Urothelium cell line (cell line): ENCODE data around the gene TNRC6B.

Experiments
- DNase-seq: peaks from one replicate; pipeline ENCODE4 v3.0.0; 2011; ENCODE audit warnings: low spot score, mixed read lengths
- FAIRE-seq: peaks from 2 replicates; lab custom pipeline; 2011; peaks lifted over from hg19 to GRCh38; lab: Jason Lieb, UNC

Gene TNRC6B

DNA sequence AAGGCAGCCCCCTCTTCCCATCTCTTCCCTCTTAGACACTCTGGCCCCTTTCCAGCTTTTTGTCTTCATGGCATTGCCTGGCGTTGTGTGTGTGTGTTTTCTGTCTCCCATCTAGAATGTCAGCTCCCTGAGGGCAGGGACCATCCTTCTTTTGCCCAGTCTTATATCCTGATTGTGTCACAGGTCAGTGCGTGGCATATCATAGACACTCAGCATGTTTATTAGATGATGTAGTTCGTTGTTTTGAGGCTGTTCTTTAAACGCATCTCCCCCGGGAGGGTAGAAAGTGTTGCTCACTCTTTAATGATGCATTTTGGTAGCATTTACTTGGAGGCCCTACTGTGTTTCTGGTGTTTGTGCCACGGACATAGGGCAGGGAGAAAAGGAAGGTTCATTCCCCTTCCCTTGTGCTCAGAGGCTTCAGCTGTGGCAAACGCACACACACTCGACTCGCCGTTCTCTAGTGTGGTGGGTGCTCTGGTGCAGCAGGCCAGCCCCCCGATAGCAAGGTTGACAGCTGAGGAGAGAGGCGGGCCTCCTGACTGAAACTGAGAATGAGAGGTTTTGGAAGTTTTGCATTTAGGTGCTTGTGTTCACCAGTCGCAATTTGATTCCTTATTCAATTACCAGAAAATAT, 60.2 kb downstream of the TNRC6B start:
- no peak for FAIRE-seq

GRCh38 chr22:40238425-40239344, 61.0 kb downstream of the TNRC6B start:
- peak; percentile 80 for DNase-seq
- no peak for FAIRE-seq

More for the DNA sequence above, 60.2 kb downstream of the TNRC6B start:
- no peak for DNase-seq

DNA sequence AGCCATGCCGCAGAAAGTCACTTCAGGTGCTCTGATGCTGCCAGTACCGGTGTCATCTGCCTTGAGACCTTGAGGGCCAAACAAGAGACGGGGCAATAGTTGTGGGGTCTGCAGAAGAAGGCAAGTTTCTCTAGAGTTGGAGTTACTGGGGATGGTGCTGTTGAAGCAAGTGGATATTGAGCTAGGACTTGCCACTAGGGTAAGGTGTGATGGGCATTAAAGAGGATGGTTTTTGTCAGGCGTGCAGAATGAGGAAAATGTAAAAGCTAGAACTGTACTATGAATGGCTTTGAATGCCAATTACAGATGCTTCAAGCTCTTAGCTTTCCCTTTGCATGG, 61.6 kb downstream of the TNRC6B start:
- no peak for DNase-seq
- FAIRE-seq, result no peak

DNA sequence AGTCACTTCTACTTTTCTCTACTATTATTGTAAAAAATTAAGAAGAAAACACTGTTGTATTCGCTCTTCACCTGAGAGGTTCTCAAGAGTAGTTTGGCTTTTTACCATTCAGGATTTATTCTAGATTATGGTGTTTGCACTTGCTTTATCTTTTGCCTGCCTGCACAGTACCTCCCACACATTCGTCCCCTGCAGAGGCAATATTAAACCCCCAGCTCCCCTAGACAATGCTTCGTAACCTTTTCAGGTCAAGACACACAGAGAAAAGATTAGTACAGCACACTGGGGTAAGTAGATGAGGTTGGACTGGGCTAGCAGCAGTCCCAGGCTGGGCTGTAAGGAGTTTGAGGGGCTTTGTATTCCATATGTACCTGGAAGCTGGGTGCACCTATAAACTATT, 62.4 kb downstream of the TNRC6B start:
- DNase-seq (no peak), FAIRE-seq (no peak)

DNA sequence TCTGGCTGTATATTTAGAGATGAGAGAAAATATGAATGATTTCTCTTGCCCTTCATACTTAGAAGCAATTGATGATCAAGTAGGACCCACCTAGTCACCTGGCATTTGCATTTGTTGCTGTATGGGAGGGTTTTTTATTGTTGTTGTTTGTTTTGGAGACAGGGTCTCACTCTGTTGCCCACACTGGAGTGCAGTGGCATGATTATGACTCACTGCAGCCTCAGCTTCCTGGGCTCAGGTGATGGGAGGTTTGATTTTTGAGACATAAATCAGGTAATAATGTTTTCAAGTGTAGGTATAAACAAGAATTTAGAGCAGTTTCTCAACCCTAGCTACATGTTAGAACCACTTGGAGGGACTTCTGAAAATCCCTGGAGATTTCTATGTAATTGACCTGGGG, 63.0 kb downstream of the TNRC6B start:
- no peak for FAIRE-seq
- no peak for DNase-seq

- FAIRE-seq (no peak), DNase-seq (no peak)
These were observed 63.6 kb downstream of the TNRC6B start for GRCh38 chr22:40241200-40241763.

DNA sequence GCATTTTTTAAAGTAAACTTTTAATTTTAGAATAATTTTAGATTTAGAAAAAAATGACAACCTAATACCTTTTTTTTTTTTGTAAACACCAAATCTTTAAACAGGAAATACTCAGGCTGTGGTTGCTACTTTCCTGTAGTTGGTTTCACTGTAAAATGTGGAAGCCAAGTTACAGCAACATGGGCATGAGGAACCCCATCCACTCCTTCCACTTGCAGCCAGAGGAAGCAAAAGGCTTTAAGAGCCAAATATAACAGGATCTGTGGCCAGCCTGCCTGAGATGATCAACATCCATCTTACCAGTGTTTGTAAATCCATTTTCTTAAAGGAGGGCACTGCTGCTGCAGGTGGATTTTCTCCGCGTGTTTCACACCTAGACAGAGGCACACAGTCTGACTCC, 66.2 kb downstream of the TNRC6B start:
- FAIRE-seq (no peak), DNase-seq (no peak)

DNA sequence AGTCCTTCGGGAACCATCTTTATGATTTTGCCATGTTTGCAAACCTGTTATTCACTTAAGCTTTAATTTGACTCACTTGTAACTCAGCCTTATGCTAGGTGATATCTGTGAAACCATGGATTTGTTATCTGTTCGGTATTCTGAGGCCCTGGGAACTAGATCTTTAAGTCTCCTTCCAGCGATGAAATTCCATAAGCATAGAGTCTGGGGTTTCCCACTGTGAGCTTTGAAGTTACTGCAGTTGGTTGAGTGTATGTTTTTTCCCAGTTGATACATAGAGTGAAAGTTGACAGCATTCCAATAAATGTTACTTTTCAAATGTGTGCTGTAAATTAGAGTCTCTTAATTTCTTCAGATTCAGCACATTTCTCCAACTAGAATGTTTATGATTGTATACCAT, 66.9 kb downstream of the TNRC6B start:
- FAIRE-seq (no peak), DNase-seq (no peak)

GRCh38 chr22:40247976-40248375, 70.3 kb downstream of the TNRC6B start:
- FAIRE-seq (no peak), DNase-seq (no peak)

GRCh38 chr22:40249286-40249685, 71.6 kb downstream of the TNRC6B start:
- DNase-seq (no peak), FAIRE-seq (no peak)

DNA sequence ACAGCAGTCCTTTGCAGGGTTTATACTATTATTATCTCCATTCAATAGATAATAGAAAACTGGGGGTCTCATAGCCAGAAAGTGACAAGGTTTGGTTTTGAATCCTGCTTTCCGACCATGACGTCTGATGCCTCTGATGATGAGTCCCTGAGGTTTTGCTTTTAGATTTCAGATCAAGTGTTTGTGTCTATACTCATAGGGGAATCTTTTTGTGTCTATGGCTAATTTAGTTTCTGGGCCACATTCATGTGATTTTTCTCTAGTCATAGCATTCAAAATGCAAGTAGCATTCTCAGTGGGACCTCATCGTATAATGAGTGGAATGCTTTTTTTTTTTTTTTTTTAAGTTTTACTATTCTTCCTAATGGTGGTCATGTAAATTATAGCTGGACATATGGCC, 72.9 kb downstream of the TNRC6B start:
- FAIRE-seq, result no peak

DNA sequence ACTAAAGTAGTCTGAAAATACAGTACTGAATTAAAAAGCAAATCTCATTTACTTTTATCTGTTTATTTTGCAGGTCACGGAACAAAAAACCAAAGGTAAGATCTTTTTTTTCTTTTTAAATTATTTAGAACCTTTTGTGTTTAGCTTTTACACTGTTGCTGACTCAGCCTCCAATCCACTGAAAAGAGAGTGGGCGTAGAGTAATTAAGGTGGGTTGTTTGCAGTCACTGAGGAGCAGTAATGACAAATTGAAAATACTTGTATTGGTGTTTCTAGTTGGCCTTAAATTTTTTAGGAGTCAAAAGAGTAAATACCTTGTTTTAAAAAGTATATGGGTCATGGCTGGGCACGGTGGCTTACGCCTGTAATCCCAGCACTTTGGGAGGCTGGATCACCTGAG, 73.4 kb downstream of the TNRC6B start:
- no peak for FAIRE-seq
- no peak for DNase-seq

More for the DNA sequence above, 72.9 kb downstream of the TNRC6B start:
- DNase-seq, result no peak

- FAIRE-seq (no peak), DNase-seq (no peak)
These were observed 74.4 kb downstream of the TNRC6B start for GRCh38 chr22:40252146-40252545.

- no peak for FAIRE-seq
- DNase-seq, result no peak
These were observed 78.8 kb downstream of the TNRC6B start for GRCh38 chr22:40256516-40256915.

- DNase-seq (no peak), FAIRE-seq (no peak)
These were observed 80.3 kb downstream of the TNRC6B start for GRCh38 chr22:40258017-40258416.

GRCh38 chr22:40258501-40258915, 80.8 kb downstream of the TNRC6B start:
- no peak for DNase-seq
- FAIRE-seq, result no peak

GRCh38 chr22:40261783-40262182, 84.1 kb downstream of the TNRC6B start:
- no peak for FAIRE-seq
- DNase-seq, result no peak

GRCh38 chr22:40263191-40263590, 85.5 kb downstream of the TNRC6B start:
- DNase-seq, result no peak
- FAIRE-seq, result no peak

DNA sequence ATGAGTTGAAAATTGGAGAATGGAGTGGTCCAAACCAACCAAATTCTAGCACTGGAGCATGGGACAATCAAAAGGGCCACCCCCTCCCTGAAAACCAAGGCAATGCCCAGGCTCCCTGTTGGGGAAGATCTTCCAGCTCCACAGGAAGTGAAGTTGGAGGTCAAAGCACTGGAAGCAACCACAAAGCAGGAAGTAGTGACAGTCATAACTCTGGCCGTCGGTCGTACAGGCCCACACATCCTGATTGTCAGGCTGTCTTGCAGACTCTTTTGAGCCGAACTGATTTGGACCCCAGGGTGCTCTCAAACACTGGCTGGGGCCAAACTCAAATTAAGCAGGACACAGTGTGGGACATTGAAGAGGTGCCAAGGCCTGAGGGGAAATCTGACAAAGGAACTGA, 88.1 kb downstream of the TNRC6B start:
- FAIRE-seq (no peak), DNase-seq (no peak)

DNA sequence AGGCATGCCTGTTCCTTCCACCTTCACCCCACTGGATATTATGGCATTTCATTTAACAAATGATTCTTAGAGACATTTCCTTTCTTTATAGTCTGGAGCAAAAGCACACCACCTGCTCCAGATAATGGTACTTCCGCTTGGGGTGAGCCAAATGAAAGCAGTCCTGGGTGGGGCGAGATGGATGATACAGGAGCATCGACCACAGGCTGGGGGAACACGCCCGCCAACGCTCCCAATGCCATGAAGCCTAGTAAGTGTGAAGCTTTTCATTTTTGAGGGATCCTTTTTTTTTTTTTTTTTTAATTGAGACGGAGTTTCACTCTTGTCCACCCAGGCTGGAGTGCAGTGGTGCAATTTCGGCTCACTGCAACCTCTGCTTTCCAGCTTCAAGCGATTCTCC, 92.3 kb downstream of the TNRC6B start:
- FAIRE-seq, result no peak
- DNase-seq, result no peak

GRCh38 chr22:40270748-40271373, 93.1 kb downstream of the TNRC6B start:
- FAIRE-seq (no peak), DNase-seq (no peak)

GRCh38 chr22:40271440-40271839, 93.7 kb downstream of the TNRC6B start:
- DNase-seq (no peak), FAIRE-seq (no peak)
